Suppressor macrophage (primary cell): ENCODE data around the gene MYO5B.

Experiments
- DNase-seq, 4 experiments: peaks; one replicate each; pipeline ENCODE4 v3.0.0-alpha.2; 2020 to 2022

The MYO5B gene

DNA sequence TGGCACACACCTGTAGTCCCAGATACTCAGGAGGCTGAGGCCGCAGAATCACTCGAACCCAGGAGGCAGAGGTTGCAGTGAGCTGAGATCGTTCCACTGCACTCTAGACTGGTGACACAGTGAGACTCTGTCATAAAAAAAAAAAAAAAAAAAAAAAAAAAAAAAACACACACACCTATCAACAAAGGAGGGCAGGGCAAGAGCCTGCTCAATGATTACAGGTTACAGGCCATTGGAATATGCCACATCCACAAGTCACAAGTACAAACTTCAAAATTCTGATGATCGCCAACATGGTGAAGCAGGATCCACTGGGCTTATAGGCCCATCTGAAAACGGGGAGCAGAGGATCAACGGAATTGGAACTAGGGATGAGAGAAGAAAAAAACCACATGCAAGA lies 6.3 kb downstream of the MYO5B start:
- DNase-seq, result no peak

DNA sequence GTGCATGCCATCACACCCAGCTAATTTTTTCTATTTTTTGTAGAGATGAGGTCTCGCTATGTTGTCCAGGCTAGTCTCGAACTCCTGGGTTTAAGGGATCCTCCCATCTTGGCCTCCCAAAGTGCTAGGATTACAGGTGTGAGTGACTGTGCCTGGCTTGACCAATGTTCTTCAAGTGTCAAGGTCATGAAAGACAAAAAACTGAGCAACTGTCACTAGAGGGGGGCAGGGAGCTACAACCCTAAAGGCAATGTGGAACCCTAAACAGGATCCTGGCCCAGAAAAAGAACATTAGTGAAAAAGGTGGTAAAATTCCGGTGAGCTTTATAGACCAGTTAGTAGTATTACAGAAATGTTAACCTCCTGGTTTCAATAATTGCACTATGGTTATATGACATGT lies 7.3 kb downstream of the MYO5B start:
- DNase-seq, result no peak

DNA sequence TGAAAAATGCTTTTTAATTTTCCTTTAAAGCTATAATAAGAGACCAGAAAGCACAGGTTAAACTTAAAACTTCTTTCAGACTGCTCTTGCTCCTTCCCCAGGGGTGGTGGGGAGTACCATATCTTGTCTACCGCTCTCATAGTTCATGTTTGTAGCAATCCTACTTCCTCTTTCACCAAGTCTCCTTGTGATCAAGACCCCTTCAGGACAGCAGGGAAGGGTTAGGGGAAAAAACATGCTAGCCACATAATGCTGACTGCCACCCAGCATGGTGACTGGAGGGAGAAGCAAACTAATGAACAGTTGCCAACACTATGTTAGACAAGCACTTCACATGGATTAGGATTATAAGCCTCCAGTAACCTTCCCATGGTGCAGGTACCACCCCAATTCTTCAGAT lies 8.6 kb downstream of the MYO5B start:
- DNase-seq, result no peak

DNA sequence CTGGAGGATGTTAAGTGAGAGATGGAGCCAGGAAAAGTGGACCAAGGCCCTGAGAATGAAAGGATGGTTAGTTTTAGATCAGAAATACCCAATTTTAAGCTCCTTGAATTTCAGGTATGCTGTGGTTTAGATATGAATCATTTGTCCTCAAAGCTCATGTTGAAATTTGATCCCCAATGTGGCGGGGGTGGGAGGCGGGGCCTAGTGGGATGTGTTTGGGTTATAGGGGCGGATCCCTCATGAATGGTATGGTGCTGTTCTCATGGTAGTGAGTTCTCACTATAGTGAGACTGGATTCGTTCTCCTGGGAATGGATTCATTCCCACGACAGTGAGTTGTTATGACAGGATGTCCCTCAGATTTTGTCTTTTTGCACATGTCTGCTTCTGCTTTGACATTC lies 11.4 kb downstream of the MYO5B start:
- no peak for DNase-seq

DNA sequence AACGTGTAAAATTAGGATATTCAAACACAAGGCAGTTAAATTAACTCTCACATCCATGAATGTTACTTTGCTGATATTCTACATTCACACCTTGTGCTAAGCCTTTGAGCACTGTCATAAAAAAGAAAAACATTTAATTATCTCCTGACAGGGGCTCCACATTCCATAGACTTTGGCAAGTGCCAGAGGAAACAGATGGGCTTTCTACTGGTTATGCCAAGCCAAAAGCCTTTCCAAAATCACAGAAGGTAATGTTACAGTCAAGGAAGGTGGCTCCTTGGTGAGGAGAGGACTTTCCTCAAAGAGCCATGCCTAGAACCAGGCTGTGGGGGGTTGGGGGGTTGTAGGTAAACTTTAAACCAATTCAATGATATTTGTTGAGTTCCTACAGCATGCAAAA lies 12.4 kb downstream of the MYO5B start:
- no peak for DNase-seq

DNA sequence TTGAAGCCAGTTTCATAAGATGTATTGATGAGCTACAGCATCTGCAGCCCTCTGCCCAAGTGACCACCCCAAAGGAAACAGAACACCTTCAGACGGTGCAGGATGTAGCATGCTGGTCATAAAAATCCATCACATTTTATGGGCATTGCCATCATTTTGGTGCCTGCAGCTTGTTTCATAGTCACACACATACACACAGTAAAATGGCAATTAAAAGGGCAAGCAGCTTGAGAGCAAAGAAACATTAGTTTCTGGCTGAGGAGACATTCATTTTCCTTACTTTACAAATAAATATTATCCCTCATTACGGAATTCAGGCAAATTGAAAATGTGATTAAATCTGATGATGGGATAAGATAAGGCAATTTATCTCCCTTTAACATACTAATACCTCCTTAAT lies 13.4 kb downstream of the MYO5B start:
- DNase-seq, result no peak

DNA sequence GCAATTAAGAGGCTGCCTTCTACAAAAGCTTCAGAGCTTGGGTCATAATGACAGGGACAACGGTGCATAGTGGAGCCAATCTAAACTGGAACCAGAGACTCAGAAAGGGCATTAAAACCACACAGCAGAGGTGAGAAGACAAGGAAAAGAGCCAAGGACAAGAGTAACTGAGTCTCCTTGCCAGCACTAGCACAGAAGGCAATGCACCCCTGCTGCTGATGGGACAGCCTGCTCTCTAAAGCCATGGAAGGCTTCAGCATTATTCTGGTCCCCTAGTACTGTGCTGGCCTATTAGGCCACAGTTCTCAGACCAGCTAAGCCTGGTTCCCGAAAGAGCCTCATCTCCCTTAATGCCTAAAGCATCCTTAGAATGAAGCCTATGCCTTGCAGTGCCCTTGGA lies 15.5 kb downstream of the MYO5B start:
- no peak for DNase-seq

DNA sequence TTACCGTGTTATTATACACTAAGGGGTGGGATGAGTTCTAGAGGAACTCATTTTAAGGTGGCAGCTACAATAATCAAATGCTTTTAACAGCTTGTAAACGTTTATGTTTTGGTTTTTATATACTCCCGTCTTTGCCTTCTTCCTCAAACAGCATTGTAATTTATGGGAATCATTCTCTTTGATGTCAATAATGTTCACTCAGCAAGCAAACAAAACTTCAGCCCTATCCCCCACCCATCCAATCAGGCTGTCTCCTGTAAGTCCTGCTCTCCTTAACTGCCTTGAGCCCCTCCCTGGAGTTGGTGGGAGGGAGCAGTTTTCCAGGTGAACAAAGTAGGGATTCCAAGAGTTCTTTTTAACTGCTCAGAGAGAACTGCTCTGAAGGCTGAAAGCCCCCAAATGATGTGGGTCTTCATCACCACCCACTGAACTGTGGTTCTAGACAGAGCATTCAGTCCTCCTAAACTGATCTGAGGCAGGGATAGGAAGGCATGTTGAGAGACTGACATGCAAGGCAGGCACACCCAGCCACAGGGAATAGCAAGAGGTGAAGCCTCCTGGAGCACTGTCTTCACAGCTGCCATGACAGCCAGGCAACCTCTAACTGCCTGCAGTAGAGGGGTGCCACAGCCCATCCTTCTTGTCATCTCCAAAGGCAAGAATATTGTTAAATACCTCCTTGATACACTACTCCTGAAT lies 17.5 kb downstream of the MYO5B start:
- no peak for DNase-seq

DNA sequence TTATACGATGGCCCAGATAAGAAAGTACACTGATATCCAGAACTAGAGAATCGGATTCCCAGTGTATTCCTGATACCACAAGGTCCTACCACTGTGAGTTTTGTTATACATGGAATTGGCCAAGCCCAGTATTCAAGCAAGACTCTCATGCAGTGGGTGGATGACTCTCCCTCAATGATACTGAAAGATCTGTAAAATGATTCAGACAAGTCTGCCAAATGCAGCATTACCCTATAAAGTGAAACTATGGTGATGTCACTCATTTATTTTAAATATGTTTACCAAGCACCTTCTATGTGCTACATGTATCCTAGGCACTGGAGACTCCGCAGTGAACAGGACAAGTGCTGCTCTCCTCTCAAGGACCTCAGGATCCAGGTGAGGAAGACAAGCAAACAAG lies 22.6 kb downstream of the MYO5B start:
- DNase-seq, result no peak

DNA sequence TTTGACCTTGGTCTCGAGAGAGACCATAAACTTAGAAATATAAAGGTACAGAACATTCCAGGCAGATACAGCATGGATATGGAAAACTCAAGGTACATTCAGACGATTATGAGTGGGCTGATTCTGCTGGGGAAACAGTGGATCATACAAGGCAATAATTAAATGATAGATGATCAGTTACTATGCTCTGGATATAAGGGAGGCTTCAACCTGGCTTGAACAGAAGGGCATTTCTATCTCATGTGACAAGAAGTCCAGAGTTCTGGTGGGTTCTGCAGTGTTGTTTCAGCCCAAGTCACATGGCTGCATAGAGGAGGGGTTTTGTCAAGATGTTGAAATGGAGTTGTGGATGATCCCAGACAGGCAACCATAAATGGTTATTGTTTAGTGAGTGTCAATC lies 23.5 kb downstream of the MYO5B start:
- DNase-seq, result no peak

DNA sequence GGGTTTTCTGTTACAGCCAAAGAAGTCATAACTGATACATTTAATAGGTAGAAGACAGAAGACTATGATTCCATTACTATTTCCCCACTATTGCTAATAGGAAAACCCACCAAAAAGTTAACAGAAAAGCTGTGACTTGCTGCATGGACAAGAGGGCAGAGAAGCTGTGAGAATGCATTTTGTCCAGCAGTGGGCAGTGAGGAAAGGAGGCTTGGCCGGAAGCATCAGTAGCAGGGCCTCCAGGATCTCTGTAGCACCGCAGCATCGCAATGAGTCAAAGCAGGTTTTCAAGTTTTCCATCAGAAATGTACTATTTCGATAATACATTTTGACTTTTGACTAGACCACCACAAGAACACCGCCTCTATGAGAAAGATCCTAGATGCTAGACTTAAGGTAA lies 24.9 kb downstream of the MYO5B start:
- DNase-seq, result no peak

DNA sequence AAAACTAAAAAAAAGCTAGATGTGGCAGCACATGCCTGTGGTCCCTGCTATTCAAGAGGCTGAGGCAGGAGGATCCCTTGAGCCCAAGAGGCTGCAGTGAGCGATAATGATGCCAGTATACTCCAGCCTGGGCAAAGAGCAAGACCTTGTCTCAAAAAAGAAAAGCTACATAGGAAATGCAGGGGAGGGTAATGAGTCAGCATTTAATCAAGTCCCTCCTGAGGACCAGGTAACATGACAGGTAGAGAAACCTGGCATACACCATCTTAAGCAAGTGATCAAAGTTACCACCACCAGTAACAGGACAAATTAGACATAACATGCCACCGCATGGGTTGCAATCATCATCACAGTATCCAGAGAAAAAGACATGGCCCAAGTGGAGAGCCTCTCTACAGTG lies 25.8 kb downstream of the MYO5B start:
- no peak for DNase-seq

DNA sequence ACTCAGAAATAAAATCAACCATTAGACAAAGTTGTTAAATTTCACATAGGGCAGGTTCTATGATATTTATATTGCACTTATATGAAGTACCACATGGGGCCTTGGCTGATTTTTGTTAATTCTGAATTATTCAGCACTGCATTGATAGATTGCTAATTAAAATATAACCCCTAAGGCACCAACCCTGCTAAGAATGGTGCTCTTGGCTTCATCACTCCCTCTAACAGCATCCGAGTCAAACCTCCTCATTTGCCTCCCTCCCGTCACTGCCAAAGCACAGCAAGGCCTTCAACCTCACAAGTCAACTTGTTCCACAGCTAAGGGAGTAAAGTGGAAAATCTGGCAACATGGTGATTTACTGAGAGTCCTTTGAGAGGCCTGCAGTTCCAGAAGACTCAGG lies 27.0 kb downstream of the MYO5B start:
- DNase-seq, result no peak

DNA sequence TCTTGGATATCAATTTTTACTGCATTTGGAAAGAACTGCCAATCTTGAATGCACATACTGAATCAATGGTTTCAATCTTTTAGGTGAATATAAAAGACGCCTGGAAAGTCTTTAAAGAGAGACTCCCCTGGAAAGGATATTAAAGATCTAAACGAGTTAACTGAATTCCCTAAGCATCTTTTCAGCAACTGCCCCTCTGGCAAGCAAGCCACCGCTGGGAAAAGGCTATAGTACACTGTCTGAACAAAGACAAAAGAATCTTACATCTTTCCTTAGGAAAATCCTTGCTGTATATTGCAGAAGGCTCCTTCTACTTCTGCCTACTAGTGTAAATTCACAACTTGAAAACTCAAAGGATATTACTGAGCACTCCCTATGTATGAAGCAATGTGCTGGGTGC lies 28.0 kb downstream of the MYO5B start:
- no peak for DNase-seq

DNA sequence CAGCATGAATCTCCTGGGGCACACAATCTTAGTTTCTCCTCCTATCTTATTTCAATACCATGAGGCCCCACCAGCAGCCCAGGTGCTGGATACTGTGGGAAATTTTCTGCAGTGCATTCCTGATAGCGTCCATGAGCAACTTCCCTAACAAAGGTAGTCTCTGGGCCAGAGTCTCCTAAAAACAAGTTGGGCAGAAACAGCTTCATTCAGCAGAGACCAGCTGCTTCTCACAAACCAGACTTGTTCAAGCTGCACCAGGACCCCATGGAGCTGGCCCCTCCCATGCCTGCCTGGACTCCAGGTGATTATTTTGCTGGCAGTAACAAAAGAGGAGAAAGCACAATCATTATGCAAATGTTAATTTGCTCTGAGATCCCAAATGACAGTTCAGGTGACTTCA lies 31.4 kb downstream of the MYO5B start:
- DNase-seq, result no peak

DNA sequence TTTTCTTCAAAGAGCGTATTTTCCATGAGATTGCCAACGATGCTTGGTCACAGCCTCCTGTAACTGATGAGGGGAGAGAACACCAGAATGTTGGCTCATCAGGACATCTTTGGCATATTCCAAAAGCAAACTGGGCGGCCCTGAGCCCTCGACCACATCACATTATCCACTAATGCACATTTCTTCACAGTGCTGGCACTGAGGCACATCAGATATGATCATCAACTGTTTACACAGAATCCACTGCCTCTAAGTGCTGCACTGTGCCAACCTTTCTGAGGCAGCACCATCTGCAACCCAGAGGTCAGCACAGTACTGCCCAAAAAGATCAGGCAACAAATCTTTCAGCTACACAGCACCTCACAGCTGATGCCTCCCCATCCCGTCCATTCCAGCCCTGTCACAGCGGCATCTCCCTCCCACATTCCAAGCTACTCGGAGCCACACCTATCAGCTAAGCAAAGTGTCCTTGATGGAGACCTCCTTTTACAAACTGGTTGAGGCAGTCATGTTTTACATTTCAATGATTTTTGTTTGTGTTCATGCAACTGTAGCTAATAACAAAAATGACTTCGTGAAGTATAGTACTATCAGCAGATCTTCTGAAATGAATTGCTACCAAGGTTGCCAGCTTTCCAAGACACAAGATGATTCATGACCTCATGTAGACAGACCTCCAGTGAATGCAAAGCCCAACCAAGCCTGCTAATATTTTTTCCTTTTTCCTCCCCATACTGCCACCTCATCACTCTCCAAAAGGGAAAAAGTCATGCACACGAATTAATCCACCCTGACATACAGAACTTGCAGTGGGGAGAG lies 32.3 kb downstream of the MYO5B start:
- DNase-seq, result no peak

DNA sequence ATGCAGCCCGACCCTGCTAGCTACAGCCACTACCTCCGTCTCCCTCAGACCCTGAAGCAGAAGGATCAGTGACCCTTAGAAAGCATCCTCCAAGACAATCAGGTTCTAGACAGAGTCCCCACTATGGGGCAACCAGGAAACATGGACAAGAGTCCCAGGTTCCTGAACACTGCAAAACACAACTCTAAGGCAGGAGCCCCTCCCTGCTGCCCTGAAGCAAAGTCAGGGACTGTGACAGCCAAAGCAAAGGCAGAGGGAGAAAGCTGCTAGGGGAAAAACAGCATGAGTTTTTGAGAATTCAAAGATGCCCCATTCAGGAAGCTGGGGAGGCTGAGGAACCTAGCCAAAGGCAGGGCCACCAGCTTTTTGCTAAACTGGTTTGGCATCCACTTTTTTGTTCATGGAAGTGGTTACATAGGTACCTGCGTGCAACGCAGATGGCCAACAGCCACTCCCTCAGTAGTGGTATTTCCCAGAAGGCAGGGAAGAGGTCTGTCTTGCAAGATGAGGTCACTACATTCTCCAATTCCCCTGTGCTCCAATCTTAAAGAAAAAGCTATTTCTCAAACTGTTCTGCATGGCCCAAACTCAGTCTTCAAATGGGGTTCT lies 33.2 kb downstream of the MYO5B start:
- no peak for DNase-seq

DNA sequence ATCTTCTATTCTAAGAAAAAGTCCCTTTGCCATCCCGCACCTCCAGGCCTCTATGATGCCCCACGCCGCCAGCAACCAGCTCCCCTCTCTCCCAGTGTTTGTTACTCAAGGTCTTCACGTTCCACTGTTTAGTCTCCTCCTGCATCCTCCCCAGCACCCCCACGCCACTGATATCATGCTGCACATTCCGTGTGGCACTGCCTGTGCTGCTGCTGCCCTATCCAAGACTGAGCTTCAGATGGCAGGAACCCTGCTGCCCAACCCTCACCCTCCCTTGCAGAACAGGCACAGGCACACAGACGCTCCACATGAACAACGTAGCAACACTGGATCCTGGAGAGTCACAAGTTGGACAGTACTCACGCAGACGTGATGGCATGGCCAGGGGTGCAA lies 35.3 kb downstream of the MYO5B start:
- DNase-seq, result no peak

DNA sequence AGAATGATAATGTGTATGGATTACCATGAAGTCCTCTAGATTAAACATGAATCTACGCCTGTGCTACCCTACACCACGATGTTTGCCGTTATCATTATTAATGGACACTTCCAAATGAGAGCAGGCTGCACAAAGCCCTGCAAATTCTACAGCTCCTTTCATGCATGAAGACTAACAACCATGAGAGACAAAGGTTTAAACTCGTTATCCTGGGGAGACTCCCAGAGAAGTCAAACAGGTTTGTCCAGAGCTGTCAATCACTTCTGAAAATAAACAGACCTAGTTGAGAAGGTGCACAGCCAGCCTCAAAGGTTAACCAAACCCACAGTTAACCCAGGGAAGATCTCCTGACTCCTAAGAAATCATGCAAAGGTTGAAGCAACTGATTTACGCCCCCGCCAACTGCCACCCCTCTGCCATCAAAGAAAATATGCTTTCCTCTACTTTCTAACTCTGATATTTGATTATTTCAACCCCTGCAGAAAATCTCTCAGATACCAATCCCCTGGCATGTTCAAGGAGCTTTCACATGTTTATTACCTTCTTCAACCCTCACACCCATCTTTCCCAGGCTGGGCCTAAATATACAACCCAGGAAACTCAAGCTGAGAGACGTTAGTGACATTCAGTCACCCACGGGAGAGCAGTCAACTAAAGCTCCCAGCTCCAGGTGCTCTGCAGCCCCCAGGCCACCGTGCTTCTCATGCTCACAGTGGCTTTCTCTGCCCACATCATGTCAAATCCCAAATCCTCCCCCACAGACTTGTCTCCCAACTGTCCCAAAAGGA lies 35.9 kb downstream of the MYO5B start:
- no peak for DNase-seq

DNA sequence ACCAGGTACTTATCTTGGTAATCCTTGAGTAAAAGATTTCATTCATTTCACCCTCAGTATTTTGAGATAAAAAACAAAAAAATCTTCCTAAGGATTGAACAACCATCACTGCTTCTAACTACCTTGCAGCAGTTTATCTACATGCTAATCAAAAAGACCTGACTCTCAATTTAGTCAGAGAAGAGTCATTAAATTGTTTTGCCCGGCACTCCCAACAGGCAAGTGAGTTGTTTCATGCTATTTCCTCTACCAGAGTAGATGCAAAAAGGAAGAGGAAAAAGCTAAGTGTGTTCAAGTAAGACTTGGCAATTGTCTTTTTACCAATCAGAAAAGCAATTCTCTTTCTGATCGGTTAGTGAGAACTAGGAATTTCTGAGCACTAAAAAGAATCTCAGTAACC lies 39.5 kb downstream of the MYO5B start:
- DNase-seq, result no peak

DNA sequence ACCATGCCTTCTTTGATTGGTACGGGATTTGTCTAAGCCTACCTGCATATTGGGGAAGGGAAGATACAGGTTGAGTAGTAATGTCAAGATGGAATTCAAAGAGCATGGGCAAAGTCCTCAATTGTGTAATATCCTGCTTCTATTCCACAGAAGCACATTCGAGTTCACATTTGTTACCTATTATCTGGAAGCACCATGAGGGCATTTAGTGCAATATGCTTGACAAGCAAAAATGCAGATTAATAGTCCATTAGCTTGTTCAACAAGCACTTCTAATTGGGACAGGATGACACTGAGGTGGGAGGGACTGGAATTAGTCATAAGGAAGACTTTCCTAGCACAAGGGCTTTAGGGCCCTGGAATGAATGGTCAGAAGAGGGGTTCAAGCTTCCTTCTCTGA lies 40.5 kb downstream of the MYO5B start:
- no peak for DNase-seq

DNA sequence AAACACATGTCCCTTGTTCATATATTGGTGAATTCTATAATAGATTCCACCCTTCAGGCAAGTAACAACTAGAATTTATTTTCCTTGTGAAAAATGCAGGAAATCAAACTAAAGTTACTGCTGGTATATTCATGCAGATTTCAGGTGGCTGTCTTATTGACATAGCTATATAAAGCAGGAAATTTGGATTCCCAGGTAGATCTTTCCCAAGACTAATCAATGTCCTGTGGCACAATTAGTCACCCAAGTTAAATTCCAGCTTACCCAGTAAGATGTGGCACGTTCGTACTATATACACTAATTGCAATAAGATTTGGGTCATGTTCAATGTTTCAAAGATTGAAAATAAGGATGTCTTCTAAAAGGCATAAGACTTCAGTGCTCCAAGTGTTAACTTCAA lies 42.0 kb downstream of the MYO5B start:
- no peak for DNase-seq

DNA sequence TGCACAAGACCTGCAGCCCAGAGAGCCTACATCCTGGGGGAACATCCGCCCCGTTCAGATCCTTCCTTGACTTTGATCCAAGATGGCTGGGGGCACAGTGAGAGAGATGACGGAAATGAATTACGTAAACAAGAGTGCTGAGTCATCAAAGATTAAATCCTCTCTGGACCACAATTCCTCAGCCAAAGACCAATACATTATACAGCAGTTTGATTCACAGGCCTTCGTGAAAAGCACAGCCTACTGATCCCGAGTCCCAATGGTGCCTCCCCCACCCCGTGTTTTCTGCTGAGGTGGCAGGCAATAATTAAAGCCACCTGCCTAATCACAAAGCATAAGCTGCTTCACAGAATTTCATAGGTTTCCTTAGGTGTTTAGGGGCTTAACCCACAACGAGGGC lies 43.0 kb downstream of the MYO5B start:
- no peak for DNase-seq
